Stimulated activated CD8-positive, alpha-beta memory T cell treated with anti-CD3 and anti-CD28 coated beads, Interleukin-15, amount 100 ng/mL, for 1 hour (primary cell): ENCODE results near the gene PLBD1.

ENCODE experiments used
- DNase-seq: peaks from one replicate; pipeline ENCODE4 v3.0.0-alpha.2; 2020; ENCODE audit warnings: low read depth

PLBD1 gene

DNA sequence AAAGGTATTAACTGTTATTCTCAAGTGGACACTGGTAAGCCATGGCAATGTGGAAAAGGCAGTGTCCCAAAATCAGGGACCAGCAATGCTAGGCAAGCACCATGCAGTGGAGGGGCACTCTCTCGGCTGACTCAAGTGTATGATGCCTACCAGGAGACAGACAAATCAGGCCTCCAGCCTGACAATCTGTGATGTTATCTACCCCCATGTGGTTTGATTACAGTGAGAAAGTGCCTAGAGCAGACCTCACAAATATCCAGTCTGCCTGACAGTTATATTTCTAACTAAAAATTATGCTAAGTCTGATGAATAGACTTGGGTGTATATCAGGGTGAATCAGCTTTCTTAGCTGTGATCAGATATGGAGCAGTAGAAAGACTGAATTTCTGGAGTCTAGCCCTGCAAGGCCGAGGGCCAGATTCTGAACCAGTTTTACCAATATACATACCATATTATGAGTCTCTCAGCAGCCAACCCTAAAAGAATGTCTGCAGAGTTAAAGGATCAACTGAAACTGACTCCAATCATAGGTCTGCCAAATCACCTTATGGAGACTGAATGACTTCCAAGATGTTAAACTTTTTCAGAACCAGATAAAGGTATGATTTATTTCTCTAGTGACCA, 3.2 kb downstream of the PLBD1 start:
- DNase-seq, result no peak

GRCh38 chr12:14563046-14563445, 4.6 kb downstream of the PLBD1 start:
- DNase-seq, result no peak

- DNase-seq, result no peak
These were observed 5.4 kb downstream of the PLBD1 start for GRCh38 chr12:14562279-14562678.

DNA sequence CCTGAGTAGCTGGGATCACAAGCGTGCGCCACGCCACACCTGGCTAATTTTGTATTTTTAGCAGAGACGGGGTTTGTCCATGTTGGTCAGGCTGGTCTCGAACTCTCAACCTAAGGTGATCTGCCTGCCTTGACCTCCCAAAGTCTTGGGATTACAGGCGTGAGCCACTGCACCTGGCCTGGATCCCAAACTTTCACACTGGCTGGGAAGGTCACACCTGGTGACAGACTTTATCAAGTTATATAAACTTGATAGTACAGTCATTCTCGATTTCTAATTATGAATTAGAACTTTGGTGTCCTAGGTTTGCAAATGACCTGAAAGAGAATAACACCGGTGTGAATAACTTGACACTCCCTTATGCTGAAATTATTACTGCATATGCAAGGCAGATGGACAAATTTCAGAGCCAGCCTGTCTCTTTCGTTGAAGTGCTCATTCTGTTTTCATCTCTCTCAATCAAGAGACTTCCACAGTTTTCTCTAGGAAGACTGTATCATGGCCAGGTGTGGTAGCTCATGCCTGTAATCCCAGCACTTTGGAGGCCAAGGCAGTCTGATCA, 5.9 kb downstream of the PLBD1 start:
- DNase-seq, result no peak

- no peak for DNase-seq
These were observed 6.6 kb downstream of the PLBD1 start for GRCh38 chr12:14560904-14561574.

- DNase-seq, result no peak
These were observed 9.2 kb downstream of the PLBD1 start for GRCh38 chr12:14558473-14558959.

GRCh38 chr12:14557966-14558365, 9.7 kb downstream of the PLBD1 start:
- DNase-seq, result no peak

GRCh38 chr12:14554281-14555007, 13.2 kb downstream of the PLBD1 start:
- no peak for DNase-seq

- no peak for DNase-seq
These were observed 19.1 kb downstream of the PLBD1 start for GRCh38 chr12:14548609-14549008.

DNA sequence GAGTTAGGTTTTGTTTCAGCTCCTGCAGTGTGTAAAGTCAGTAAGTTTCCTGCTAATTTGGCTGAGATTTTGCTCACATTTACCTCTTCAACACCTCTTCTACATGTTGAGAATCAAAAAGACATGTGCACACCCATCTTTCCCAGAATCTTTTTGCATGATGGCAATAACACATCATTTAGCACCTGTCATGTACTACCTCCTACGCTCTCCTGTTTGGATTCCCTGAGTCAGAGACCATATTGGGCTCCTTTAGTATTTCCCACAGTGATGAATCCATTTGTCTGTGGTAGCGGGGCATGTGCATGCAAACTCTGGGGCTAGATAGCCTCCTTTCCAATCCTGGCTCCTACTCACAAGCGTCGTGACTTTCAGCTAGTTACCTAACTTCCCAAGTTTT, 20.1 kb downstream of the PLBD1 start:
- DNase-seq, result no peak

GRCh38 chr12:14545144-14546124, 22.2 kb downstream of the PLBD1 start:
- DNase-seq, result no peak

DNA sequence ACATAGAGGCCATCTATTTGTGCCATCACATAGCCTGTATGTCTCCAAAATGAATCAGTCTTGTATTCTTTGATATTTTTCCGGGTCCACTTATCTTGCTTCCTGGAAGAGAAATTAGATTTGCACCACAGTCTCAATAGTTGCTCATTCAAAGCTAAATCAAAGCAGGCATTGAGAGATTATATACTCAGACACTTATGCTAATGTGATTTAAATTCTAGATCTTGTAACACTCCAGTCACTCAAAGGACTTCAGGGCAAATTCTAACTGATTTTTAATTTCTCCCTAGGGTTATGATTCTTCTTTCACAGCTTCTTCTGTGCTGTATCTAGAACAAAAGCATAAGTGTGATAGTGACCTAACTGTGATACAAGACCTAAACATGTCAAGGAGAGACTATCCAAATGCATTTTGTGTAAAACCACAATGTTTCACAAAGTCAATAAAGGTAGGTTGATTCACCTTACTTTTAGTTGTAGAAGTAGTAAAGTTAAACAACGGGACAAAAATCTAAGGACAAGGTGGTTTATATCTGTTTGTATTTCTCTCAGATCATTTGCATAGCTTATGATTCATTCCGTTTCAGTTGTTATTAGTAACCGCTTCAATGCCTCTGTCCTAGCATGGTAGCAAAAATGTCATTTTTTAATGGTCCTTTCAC, 26.8 kb downstream of the PLBD1 start:
- no peak for DNase-seq

DNA sequence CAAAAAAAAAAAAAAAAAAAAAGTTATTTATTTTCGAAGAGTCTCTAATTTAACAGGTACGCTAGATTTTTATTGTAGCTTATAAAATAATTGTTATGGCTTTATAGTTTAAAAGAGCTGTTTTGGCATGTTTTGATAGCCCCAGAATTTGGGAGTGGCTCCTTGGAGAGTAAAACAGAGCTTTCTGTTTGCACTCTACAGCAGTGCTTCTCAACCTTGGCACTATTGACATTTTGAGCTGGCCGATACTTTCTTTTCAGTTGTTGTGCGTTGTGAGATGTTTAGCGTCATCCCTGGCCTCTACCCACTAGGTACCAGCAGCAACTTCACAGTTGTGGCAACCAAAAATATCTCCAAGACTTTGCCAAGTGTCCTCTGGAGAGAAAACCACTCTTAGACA, 30.6 kb downstream of the PLBD1 start:
- DNase-seq, result no peak

- no peak for DNase-seq
These were observed 35.5 kb downstream of the PLBD1 start for GRCh38 chr12:14532152-14532551.

DNA sequence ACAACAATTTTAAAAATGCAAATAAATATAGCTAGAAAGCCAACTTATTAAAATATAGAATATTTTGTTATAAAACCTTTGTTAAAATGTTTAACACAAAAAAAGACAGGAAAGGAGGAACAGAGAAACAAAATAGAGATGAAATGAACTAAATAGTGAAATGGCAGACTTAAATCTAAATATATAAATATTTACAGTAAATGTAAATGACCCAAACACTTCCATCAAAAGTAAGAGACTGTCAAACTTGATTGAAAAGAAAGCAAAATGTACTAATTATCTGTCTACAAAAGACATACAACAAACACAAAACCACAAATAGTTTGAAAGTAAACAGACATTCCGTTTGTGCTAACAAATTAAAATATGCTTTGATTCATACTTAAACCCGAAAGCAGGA, 41.7 kb downstream of the PLBD1 start:
- no peak for DNase-seq

DNA sequence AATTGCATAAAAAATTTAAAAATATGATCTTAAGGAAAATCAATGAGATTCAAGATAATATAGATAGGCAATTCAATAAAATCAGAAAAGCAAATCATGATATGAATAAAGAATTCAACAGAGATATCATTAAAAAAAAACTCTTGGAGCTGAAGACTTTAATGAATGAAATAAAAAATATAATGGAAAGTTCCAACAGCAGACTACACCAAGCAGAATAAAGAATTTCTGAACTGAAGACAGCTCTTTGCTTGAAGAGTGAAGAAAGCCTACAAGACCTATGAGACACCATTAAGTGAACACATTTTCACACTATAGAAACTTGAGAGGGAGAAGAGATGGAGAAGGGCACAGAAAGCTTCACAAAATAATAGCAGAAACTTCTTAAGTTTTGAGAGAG, 45.9 kb downstream of the PLBD1 start:
- no peak for DNase-seq

- DNase-seq, result no peak
These were observed 52.7 kb downstream of the PLBD1 start for GRCh38 chr12:14514946-14515345.

- no peak for DNase-seq
These were observed 53.4 kb downstream of the PLBD1 start for GRCh38 chr12:14514154-14514842.

DNA sequence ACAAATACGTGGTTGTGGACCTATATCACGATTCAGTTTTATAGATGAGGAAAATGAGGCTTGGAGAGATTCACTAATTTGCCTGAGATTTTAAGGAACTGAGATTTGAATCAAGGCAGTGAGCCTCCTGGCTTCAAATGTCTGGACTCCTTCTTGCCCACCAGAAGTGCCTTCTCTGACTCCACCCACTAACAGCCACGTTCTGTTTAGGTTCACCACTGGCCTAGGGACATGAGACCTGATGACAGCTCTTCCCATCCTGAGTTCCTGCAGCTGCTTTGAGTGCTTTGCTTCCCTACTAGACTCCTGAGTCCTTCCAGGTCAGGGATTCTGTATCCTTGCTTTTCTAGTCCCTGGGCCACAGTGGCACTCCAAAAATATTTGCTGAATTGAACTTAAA, 57.1 kb downstream of the PLBD1 start:
- no peak for DNase-seq
